CD8-positive, alpha-beta memory T cell (primary cell): ENCODE results near the gene NTM. TPM values are rescaled to one million over a fixed set of nuclear protein-coding genes. Genes with fewer than 3 reads are reported as not detected.

ENCODE experiments used
- CTCF ChIA-PET: fragments of 350-600 bp; sonication (Branson Sonifier 250); formaldehyde crosslinking; loops from one replicate; lab custom pipeline; 2021; ENCODE audit warnings: antibody characterized with exemption; lab: Charles Lee
- POLR2A ChIA-PET: fragments of 350-600 bp; sonication (Branson Sonifier 250); formaldehyde crosslinking; loops from one replicate; lab custom pipeline; 2021; ENCODE audit warnings: antibody characterized with exemption; lab: Charles Lee
- DNase-seq, 5 donors: peaks; one replicate each; pipeline versions ENCODE4 v3.0.0 to v3.0.0-alpha.2; 2020 to 2022; ENCODE audit warnings: mixed read lengths in 1 of 5
- H3K27ac ChIP-seq: one replicate; pipeline ENCODE4 v1.7.0; 2013; ENCODE audit warnings: low read depth, mild to moderate bottlenecking, low read length, moderate library complexity
- H3K27me3 ChIP-seq: 2 replicates; pipeline ENCODE4 v1.7.0; 2013; ENCODE audit warnings: low read length, mild to moderate bottlenecking; ENCODE audit not compliant: insufficient read depth, poor library complexity, severe bottlenecking
- H3K36me3 ChIP-seq: 2 replicates; pipeline ENCODE4 v1.7.0; 2013; ENCODE audit warnings: mild to moderate bottlenecking, low read length, moderate library complexity; ENCODE audit not compliant: insufficient read depth
- H3K4me1 ChIP-seq: 2 replicates; pipeline ENCODE4 v1.7.0; 2013; ENCODE audit warnings: mild to moderate bottlenecking, low read length, moderate library complexity; ENCODE audit not compliant: insufficient read depth
- H3K4me3 ChIP-seq: 2 replicates; pipeline ENCODE4 v1.7.0; 2013; ENCODE audit warnings: mild to moderate bottlenecking, low read length
- H3K9me3 ChIP-seq: 2 replicates; pipeline ENCODE4 v1.7.0; 2013; ENCODE audit warnings: mild to moderate bottlenecking, low read length
- H3K27ac Mint-ChIP-seq, 8 donors: one replicate each; pipeline ENCODE4 v1.8.0; 2020 to 2021; ENCODE audit warnings: mixed read lengths in 8 of 8, mild to moderate bottlenecking in 6 of 8, inconsistent platforms in 3 of 8, moderate library complexity in 3 of 8
- H3K27me3 Mint-ChIP-seq, 2 donors: one replicate each; pipeline ENCODE4 v1.8.0; 2020 to 2021; ENCODE audit warnings: mixed read lengths in 2 of 2, mild to moderate bottlenecking in 1 of 2, moderate library complexity in 1 of 2
- H3K36me3 Mint-ChIP-seq, 3 donors: one replicate each; pipeline ENCODE4 v1.8.0; 2020 to 2021; ENCODE audit warnings: mixed read lengths in 3 of 3, inconsistent platforms in 1 of 3, mild to moderate bottlenecking in 1 of 3
- H3K4me1 Mint-ChIP-seq, 3 donors: one replicate each; pipeline ENCODE4 v1.8.0; 2020 to 2021; ENCODE audit warnings: mixed read lengths in 3 of 3, inconsistent platforms in 1 of 3, mild to moderate bottlenecking in 1 of 3
- H3K4me3 Mint-ChIP-seq, 7 donors: one replicate each; pipeline ENCODE4 v1.8.0; 2020 to 2021; ENCODE audit warnings: mixed read lengths in 7 of 7, mild to moderate bottlenecking in 6 of 7, moderate library complexity in 4 of 7, inconsistent platforms in 2 of 7
- H3K9me3 Mint-ChIP-seq, 5 donors: one replicate each; pipeline ENCODE4 v1.8.0; 2020 to 2022; ENCODE audit warnings: mixed read lengths in 5 of 5, mild to moderate bottlenecking in 3 of 5, moderate library complexity in 2 of 5, inconsistent platforms in 1 of 5
- polyA plus RNA-seq: library from polyadenylated mRNA; unstranded; fragments of 300-500 nt; fragmentation: Illumina TruSeq; gene quantifications from one replicate; pipeline ENCODE4 v1.2.3, GENCODE V29; 2021
- total RNA-seq, 2 experiments: library from RNA; stranded (reverse); gene quantifications; one replicate each; pipeline ENCODE4 v1.2.3, GENCODE V29; 2021

NTM gene
- total and polyA plus RNA-seq, 3 experiments from 2014 or later: not detected

DNA sequence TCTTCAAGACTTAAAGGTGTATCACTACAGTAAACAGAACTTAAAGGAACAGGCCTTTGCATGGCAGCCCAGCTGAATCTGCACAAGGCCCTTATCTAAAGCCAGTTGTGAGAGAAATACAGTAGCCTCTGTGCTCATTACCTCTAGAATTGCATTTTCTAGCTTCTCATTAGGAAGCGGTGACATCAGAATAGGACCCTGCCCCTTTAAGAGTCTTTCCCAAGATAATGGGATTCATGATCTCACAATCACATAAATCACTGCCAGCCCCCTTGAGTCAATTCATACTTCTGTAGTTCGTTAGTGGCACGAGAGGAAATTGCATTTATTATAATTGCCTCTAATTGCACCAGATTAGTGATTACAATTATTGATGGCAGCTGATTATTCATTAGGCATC, 170.3 kb downstream of the NTM start:
- Mint-ChIP-seq H3K4me3 (no peak overlapping the region), H3K36me3 (no peaks in the 10 kb centered on the region), H3K9me3 (peaks cover 0 to 18% (median 4%) of the 10 kb centered on the region in 5 donors), H3K27me3 (no peaks in the 10 kb centered on the region), H3K4me1 (no peaks in the 10 kb centered on the region), H3K27ac (no peak overlapping the region)
- no peak for DNase-seq
- ChIA-PET POLR2A (no interaction called here), CTCF (no interaction called here)
- H3K27ac ChIP-seq: no peak overlapping the region
- H3K4me1 ChIP-seq: no peaks in the 10 kb centered on the region
- H3K4me3 ChIP-seq: no peak overlapping the region
- no peaks in the 10 kb centered on the region for H3K36me3 ChIP-seq
- H3K9me3 ChIP-seq: no peaks in the 10 kb centered on the region
- no peaks in the 10 kb centered on the region for H3K27me3 ChIP-seq

DNA sequence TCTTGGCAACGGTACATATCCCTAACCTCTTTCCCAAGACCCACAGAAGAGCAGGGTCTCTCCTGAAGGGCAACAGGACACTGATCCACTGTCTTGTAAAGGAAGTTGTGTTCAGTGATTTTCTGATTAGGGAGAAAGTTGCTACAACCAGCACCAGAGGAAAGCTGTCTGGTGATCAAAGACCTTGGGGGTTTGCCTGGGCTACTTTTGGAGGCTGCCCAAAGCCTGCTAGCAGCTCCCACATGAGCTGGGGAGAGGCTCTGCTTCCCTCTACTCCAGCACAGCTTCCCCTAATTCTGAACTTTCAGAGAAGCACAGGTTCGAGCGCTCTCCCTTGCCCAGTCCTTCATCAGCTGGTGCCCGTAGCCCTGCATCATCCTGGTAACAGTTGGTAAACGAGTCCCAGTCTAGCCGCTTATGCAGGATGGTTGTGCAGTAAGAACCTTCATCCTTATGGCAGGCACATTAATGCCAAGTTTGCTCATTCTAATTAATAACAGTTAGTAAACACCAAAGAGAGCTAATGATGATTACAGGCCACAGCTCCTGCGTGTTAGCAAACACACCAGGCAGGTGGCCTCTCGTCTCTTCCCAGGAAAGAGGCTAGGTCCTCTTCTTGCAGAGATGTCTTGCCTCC, 173.1 kb downstream of the NTM start:
- H3K27me3 Mint-ChIP-seq: peaks cover 0 to 1% of the 10 kb centered on the region in 2 donors
- no peak overlapping the region for H3K4me3 ChIP-seq
- H3K9me3 ChIP-seq: no peaks in the 10 kb centered on the region
- peaks cover 0 to 19% (median 4%) of the 10 kb centered on the region in 5 donors for H3K9me3 Mint-ChIP-seq
- H3K4me1 ChIP-seq: no peaks in the 10 kb centered on the region
- H3K27ac ChIP-seq: no peak overlapping the region
- ChIA-PET POLR2A (no interaction called here), CTCF (no interaction called here)
- no peaks in the 10 kb centered on the region for H3K36me3 Mint-ChIP-seq
- no peaks in the 10 kb centered on the region for H3K27me3 ChIP-seq
- no peaks in the 10 kb centered on the region for H3K36me3 ChIP-seq
- no peak overlapping the region for H3K4me3 Mint-ChIP-seq
- no peak for DNase-seq
- H3K4me1 Mint-ChIP-seq: no peaks in the 10 kb centered on the region
- no peak overlapping the region for H3K27ac Mint-ChIP-seq

DNA sequence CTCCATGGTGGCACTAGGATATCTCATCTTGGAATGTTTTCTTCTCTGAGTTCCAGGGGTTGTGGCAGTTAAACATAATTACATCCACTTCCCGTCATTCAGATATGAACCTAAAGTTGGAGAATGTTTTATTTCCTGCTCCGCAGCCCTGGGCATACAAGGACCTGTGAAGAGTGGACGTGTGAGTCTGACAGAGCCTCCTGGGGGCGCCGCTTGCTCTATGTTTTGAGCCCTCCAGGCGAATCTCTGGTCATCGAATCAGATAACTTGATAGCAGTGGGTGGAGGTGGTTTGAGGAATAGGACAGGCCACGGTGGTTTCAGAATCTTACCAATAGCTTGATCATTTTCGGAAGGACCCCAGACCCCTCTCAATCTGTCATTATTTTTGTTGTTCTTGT, 174.2 kb downstream of the NTM start:
- ChIA-PET CTCF (no interaction called here), POLR2A (no interaction called here)
- peaks cover 0 to 1% of the 10 kb centered on the region in 2 donors for H3K27me3 Mint-ChIP-seq
- H3K36me3 ChIP-seq: no peaks in the 10 kb centered on the region
- H3K27ac Mint-ChIP-seq: no peak overlapping the region
- peaks cover 0 to 13% (median 4%) of the 10 kb centered on the region in 5 donors for H3K9me3 Mint-ChIP-seq
- H3K4me1 ChIP-seq: no peaks in the 10 kb centered on the region
- H3K27ac ChIP-seq: no peak overlapping the region
- no peaks in the 10 kb centered on the region for H3K36me3 Mint-ChIP-seq
- no peak overlapping the region for H3K4me3 ChIP-seq
- no peaks in the 10 kb centered on the region for H3K4me1 Mint-ChIP-seq
- H3K9me3 ChIP-seq: no peaks in the 10 kb centered on the region
- no peaks in the 10 kb centered on the region for H3K27me3 ChIP-seq
- H3K4me3 Mint-ChIP-seq: no peak overlapping the region
- no peak for DNase-seq

DNA sequence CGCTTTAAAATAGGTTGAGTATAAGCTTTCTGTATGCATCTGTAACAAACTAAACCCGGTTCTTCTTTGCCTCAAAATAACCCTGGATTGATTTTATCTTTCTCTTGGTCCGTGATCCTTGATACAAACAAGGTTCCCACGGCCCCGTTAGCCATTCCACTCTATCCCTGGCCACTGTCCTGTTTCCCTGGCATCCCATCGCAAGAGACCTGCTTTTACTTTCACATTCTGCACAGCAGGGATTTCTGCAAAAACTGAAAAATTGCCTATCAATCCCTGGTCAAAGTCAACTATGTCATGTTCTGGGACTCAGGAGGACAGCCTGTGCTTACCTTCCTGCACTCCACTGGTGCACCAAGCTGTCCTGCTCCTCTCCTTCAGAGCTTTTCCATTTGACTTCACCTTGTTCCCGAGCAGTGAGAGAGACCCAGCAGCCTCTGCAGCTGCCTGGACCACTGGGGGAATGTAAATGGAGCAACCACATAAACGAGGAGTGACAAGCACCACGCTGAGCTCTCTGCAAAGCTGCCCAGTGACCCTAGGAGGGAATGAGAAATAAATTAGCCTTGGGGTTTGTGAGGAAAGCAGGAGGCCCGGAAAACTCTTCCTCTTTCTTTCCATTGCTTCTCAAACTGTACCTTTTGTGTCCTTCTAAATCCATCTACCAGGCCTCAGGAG, 175.9 kb downstream of the NTM start:
- Histone ChIP-seq H3K27ac (no peak overlapping the region), H3K4me1 (no peaks in the 10 kb centered on the region), H3K27me3 (no peaks in the 10 kb centered on the region), H3K4me3 (no peak overlapping the region), H3K9me3 (no peaks in the 10 kb centered on the region), H3K36me3 (no peaks in the 10 kb centered on the region)
- Mint-ChIP-seq H3K27ac (no peak overlapping the region), H3K36me3 (no peaks in the 10 kb centered on the region), H3K27me3 (peaks cover 0 to 1% of the 10 kb centered on the region in 2 donors), H3K4me3 (no peak overlapping the region), H3K4me1 (no peaks in the 10 kb centered on the region), H3K9me3 (peaks cover 0 to 14% (median 4%) of the 10 kb centered on the region in 5 donors)
- no peak for DNase-seq
- POLR2A ChIA-PET: no interaction called here
- CTCF ChIA-PET: no interaction called here

DNA sequence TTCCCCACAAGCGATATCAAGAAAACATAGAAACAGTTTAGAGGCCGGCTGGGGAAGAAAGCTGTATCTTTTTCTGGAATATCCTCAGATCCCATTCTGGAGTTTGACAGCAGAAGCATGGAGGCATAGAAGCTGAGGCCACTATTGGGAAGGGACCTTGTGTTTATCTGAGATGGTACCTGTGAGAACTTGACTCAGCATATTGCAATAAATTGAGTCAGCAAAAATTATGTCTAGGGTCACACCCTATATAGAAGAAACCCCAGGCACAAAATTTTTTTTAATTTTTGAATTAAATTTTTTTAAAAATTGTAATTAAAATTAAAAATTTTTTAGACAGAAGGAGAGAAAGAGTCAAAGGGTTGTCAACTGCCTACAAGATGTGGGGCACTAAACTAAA, 178.7 kb downstream of the NTM start:
- Histone ChIP-seq H3K4me1 (no peaks in the 10 kb centered on the region), H3K9me3 (no peaks in the 10 kb centered on the region), H3K27ac (no peak overlapping the region), H3K36me3 (no peaks in the 10 kb centered on the region), H3K4me3 (no peak overlapping the region), H3K27me3 (no peaks in the 10 kb centered on the region)
- Mint-ChIP-seq H3K4me1 (no peaks in the 10 kb centered on the region), H3K27me3 (peaks cover 0 to 1% of the 10 kb centered on the region in 2 donors), H3K4me3 (no peak overlapping the region), H3K9me3 (peaks cover 0 to 14% (median 4%) of the 10 kb centered on the region in 5 donors), H3K27ac (no peak overlapping the region), H3K36me3 (no peaks in the 10 kb centered on the region)
- POLR2A ChIA-PET: no interaction called here
- no peak for DNase-seq
- CTCF ChIA-PET: no interaction called here

DNA sequence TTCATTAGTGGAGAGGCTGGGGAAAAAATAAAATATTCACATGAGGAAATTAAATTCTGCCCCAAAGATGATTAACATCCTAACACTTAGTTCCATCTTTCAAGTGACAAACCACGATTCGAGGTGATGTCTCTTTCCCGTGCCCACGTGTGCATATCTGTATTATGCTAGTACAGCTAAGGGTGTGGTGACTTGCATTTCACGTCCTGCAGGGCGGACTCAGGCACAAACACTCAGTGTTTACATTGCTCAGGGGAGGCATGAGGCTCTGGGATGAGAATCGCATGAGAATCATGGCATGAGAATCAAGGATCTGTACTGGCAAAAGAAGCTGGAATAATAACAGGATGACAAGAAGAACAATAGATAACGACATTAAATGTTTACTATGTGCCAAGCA, 179.4 kb downstream of the NTM start:
- H3K4me3 ChIP-seq: no peak overlapping the region
- ChIA-PET POLR2A (no interaction called here), CTCF (no interaction called here)
- H3K9me3 ChIP-seq: no peaks in the 10 kb centered on the region
- no peaks in the 10 kb centered on the region for H3K4me1 ChIP-seq
- Mint-ChIP-seq H3K4me3 (no peak overlapping the region), H3K27me3 (peaks cover 0 to 1% of the 10 kb centered on the region in 2 donors), H3K4me1 (no peaks in the 10 kb centered on the region), H3K9me3 (peaks cover 0 to 14% (median 4%) of the 10 kb centered on the region in 5 donors), H3K36me3 (no peaks in the 10 kb centered on the region), H3K27ac (no peak overlapping the region)
- no peak for DNase-seq
- H3K27ac ChIP-seq: no peak overlapping the region
- no peaks in the 10 kb centered on the region for H3K27me3 ChIP-seq
- no peaks in the 10 kb centered on the region for H3K36me3 ChIP-seq

DNA sequence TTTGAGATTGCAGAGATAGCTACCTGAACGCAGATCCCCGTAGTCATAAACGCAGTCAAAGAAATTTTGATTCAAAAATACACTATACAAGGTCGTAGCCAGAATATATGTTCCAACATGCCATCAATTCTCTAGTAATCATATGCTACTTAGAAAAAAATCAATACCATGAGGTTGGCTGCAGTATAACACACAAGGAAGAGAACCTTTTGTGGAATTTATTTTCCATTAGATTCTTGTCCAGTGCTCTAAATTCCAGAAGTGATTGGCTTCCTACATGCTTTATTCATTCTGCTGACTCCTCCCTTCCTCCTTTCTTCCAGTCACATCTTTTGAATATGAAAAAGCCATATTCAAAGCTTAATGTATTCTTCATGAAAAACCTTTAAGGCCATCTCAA, 189.9 kb downstream of the NTM start:
- no peaks in the 10 kb centered on the region for H3K36me3 Mint-ChIP-seq

DNA sequence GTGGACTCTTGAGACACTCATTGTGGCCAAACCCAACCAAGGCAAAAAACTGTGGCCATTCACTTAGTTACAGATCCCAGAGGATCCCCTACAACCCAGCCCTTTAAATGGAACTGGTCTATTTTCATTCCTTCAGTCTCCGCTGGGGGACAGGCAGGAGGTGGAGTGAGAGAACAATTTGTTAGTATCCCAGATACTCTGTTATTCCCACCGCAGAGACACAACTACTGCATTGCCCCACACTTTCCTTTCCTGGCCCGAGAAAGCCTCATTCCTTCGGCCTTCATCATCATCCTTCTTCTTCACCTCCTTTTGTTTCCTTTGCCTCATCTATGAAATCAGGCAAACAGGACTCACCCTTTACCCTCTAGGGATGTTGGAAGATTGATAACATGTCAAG, 191.1 kb downstream of the NTM start:
- H3K27me3 ChIP-seq: no peaks in the 10 kb centered on the region
- POLR2A ChIA-PET: no interaction called here
- H3K4me1 Mint-ChIP-seq: no peaks in the 10 kb centered on the region
- H3K4me1 ChIP-seq: no peaks in the 10 kb centered on the region
- peaks cover 0 to 5% (median 4%) of the 10 kb centered on the region in 5 donors for H3K9me3 Mint-ChIP-seq
- H3K36me3 ChIP-seq: no peaks in the 10 kb centered on the region
- no peak overlapping the region for H3K27ac Mint-ChIP-seq
- H3K4me3 ChIP-seq: no peak overlapping the region
- H3K4me3 Mint-ChIP-seq: no peak overlapping the region
- no peak for DNase-seq
- CTCF ChIA-PET: no interaction called here
- no peaks in the 10 kb centered on the region for H3K36me3 Mint-ChIP-seq
- no peaks in the 10 kb centered on the region for H3K27me3 Mint-ChIP-seq
- H3K9me3 ChIP-seq: no peaks in the 10 kb centered on the region
- H3K27ac ChIP-seq: no peak overlapping the region

More for the DNA sequence above, 189.9 kb downstream of the NTM start:
- Mint-ChIP-seq H3K9me3 (peaks cover 0 to 5% (median 4%) of the 10 kb centered on the region in 5 donors), H3K27ac (no peak overlapping the region), H3K4me3 (no peak overlapping the region), H3K27me3 (no peaks in the 10 kb centered on the region), H3K4me1 (no peaks in the 10 kb centered on the region)
- CTCF ChIA-PET: no interaction called here
- Histone ChIP-seq H3K4me3 (no peak overlapping the region), H3K9me3 (no peaks in the 10 kb centered on the region), H3K27ac (no peak overlapping the region), H3K36me3 (no peaks in the 10 kb centered on the region), H3K4me1 (no peaks in the 10 kb centered on the region), H3K27me3 (no peaks in the 10 kb centered on the region)
- DNase-seq: no peak
- POLR2A ChIA-PET: no interaction called here
